Loucy (cell line): ENCODE data around the gene KLF7.

Experiments used
- EZH2phosphoT487 ChIP-seq: fragments of 200-600 bp; IDR thresholded peaks from 2 replicates; pipeline ENCODE4 v1.6.1; 2018; ENCODE audit warnings: antibody characterized with exemption, mild to moderate bottlenecking, moderate library complexity, borderline replicate concordance
- TF ChIP-seq, protein P1 (sequence below): fragments of 200-600 bp; sonication (generic); conservative IDR thresholded peaks from 2 replicates; pipeline ENCODE4 v1.5.1; 2014; ENCODE audit warnings: mild to moderate bottlenecking, antibody characterized with exemption, low read length

DNA sequence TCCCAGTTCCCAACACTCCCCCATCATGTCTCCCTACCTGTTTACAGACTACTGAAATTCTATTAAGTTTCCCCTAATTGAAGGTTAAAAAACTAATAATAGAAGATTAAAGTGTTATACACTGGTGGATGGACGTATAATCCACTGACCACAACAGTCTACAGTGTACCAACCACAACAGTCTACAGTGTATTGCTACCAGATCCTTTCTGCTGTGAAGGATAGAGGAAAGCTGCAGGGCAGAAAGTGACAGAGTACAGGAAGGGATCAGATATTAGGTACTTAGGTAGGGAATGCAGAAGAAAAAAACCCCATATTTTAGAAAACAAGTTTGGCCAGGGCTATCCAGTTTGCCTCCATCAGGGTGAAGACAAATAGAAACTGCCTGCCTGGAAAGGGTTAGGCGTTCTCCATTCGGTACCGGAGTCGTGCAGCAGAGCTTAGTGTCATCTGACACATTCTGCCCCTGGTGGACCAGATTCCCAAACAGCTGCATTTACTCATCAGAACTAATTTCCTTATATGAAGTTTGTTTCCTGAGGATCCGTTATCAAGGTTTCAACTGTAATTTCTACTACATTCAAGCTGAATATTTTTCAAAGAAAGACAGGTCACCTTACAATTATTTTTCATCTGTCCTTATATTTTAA lies 49.9 kb downstream of the KLF7 start:
- TF ChIP-seq, protein P1, sequence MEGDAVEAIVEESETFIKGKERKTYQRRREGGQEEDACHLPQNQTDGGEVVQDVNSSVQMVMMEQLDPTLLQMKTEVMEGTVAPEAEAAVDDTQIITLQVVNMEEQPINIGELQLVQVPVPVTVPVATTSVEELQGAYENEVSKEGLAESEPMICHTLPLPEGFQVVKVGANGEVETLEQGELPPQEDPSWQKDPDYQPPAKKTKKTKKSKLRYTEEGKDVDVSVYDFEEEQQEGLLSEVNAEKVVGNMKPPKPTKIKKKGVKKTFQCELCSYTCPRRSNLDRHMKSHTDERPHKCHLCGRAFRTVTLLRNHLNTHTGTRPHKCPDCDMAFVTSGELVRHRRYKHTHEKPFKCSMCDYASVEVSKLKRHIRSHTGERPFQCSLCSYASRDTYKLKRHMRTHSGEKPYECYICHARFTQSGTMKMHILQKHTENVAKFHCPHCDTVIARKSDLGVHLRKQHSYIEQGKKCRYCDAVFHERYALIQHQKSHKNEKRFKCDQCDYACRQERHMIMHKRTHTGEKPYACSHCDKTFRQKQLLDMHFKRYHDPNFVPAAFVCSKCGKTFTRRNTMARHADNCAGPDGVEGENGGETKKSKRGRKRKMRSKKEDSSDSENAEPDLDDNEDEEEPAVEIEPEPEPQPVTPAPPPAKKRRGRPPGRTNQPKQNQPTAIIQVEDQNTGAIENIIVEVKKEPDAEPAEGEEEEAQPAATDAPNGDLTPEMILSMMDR: no peak
- TF ChIP-seq EZH2phosphoT487: no peak
